Endometrial microvascular endothelial cells (primary cell): ENCODE measurements around the gene NWD2. TPM values are rescaled to one million over a fixed set of nuclear protein-coding genes. Genes with fewer than 3 reads are reported as not detected.
"Not testable (repeated sequence)": the region's sequence is repeated elsewhere in the genome, so short reads cannot be mapped to it uniquely, and the experiment has no call there.

Experiments
- in situ Hi-C: cut with HindIII; loops from 2 replicates; pipeline ENCODE4 v1.10.0; 2017; ENCODE audit warnings: low sequenced_read_pairs, low pct_unique_long_range_greater_than_20kb; ENCODE audit errors: inconsistent ontology term
- total RNA-seq: library from RNA; depleted of rRNA; stranded (reverse); fragments of >200 nt; gene quantifications from one replicate; pipeline ENCODE4 v1.2.3, GENCODE V29; 2015; ENCODE audit errors: inconsistent ontology term

NWD2 gene
- total RNA-seq, 1 donor from 2014 or later = not detected

DNA sequence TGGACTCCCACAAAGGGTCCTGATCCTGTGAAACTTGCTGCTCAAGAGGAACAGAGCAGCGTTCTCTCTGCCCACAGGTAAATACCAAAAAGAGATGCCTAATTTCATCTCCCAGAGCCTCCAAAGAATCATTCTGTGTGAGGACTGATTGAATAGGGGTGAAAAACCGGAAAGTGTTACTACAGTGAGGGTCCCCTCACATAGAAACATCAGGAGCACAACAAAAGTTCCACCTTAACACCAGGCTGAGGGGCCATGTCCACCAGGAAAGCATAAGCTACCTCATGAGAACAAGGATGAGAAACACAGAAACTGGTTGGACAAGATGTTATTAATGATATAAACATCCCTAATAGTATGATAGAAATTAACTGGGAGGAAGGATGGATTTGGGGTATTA, 140.9 kb downstream of the NWD2 start:
- in situ Hi-C loops = no loop called here

DNA sequence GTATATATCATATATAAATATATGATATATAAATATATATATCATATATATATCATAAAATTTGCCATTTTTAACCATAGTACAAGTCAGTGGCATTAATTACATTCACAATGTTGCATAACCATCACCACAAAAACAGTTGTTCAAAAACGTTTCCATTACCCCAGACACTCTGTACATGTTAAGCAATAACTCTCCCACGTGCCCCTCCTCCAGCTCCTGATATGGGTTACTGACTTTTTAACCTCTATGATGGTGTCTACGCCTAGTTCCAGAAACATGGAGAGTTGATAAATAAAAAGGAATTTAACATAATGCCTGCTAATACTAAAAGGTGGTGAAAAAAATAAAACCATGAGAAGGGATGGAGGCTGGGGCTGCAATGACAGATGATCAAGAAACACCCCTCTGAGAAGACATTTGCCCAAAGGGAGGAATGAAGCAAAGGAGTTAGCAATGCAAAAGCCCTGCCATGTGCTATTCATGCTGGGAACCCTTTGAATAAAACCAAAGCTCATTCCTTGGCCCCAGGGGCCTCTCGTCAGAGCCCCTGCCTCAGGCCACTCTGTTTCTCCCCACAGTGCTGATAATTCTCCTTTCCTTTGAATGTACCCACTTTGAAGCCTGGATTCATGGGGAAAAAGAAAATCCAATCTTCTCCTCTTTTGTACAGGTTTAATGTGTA, 144.3 kb downstream of the NWD2 start:
- in situ Hi-C loops = no loop called here

DNA sequence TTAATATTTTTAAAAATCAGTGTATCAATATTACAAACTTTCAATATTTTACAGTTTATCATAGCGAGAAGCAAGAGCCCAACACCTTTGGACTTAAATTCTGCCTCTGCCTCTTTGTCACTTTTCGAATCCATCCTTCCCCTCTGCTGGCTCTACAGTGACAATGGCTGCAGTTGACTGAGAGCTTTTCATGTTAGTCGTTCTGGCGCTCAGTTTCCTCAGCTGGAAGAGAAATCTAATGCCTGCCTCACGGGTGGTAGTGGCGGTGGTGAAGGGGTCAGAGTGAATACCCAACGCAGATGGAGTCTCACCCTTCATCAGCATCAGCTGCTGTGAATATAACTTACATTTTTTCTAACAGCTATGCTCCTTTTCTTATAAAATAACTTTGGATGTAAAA, 144.8 kb downstream of the NWD2 start:
- in situ Hi-C loops = no loop called here

DNA sequence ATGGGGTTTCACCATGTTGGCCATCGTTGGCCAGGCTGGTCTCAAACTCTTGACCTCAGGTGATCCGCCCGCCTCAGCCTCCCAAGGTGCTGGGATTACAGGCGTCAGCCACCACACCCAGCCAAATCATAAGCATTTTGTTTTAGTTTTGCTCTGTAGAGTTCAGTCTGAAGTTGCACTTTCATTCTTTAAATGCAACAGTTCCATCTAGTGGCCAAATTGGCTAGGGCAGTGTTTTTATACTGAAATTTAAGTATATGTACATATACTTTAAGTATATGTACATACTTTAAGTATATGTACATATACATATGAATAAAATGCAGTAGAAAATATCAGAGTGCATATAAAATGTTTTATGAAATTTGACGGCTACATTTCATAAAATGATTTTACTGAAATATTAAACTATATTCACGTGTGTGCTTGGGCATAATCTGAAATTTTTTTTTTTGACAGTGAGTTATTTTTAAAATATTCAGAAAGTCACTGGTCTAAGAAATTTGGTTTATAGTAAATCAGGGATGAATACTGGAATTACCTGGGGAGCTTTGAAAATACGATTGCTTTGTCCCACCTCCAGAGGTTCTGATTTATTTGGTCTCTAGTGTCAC, 145.5 kb downstream of the NWD2 start:
- in situ Hi-C loops = no loop called here

DNA sequence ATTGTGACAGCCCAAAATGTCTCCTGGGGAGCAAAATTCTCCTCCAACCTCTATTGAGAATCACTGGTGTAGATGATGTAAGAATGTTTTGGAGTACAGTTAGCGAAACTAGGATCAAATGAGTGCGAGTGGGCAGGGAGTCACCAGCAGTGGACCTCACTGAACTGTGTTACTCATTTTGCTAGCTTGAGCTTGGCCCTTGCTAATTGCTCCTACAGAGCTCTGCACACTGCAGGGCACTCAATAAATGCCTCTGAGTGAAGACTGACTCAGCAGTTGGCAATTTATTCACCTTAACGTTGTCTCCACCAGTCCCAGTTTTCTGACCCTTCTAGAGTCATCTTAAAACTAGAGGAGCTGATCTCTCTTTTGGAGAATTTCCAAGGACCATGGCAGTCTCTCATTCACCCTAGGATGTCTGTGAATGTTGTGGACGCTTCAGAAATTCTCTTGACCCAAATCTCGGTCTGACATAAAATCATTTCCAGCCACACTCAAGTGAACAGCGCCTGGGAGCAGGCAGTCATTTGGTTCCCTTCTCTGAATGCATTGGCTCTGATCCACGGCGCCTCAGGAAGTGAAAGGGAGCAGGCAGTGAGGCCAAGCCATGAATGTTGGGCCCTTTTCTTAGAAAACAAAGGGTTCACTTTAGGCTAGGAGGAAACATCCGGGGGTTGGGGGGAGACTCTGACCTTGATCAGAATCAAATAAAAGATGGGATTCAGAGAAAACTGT, 148.1 kb downstream of the NWD2 start:
- in situ Hi-C loops = no loop called here

DNA sequence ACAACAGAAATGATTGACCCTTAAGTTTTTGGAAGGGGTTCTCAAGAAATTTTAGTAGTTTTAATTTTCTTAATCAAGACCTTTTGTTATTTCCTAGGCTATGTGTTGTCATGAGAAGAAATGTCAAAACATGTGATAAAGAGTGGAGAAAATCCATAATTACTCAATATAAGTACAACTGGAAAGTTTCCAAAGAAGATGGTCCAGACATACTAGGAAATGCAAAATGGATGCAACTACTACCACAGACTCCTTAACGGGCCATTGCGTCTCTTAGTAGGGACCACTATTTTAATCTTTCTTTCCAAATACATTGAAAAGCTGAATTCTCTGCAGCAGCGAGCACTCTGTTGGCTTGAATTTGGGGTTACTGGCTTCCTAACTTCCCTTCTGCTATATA, 148.8 kb downstream of the NWD2 start:
- in situ Hi-C loops = no loop called here

DNA sequence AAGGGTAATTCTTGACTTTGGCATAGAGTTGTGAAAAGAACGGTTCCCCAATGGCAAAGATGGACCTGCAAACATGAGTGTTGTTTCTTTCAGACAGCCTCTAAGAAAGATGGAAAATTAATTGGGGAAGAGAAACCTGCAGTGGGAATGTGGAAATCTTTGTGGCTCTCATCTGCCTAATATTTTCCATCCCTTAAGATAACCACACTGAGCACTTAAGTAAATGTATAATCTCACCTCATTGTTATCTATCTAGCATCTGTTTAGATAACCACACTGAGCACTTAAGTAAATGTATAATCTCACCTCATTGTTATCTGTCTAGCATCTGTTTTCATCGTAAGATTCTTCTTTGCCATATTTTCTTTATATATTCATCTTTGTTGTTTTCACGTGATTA, 149.3 kb downstream of the NWD2 start:
- in situ Hi-C loops = no loop called here

DNA sequence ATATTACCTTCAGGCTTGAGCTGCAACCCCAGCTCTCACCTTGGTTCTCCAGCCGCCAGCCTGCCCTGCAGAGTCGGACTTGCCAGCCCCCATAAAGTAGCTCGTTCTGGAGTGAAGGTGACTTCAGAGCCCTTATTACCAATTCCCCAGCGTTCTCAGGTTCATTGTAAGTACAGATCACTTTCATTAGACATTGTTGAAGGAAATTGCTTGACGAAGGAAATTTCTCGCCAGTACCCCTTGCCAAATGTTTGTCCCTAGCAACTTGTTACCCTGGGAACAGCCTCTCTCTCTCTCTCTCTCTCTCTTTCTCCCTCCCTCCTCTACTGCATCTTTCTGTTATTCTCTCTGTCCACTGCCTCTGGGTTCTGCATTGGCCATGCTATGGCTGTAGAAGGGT, 153.0 kb downstream of the NWD2 start:
- in situ Hi-C loops = no loop called here

DNA sequence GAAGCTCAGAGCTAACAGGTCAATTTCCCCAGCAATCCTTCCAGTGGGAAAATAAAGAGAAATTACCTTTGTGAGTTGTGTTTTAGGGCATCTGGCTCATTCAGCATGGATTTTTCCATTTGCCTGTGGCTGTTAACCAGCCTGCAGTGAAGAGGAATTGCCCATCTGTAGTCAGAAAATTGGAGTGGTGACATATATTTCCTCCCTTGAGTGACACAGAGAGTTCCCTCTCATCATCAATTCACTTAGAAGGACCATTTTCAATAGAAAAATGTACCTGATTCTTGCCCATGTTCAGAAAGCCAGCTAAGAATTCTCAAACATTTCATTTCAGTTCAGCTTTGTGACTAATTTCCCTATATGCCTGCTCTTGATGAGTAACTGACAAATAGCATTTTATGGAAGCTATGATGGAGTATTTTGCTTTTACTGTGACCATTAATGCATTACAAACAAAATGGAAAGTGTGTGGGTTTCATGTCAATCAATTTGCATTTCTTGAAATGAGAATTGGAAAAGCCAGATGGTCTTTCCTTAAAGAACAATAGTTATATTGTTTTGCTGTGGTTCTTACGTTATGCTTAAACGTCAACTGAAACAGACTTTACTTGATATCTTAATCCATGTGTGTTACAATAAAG, 155.8 kb downstream of the NWD2 start:
- in situ Hi-C loops = no loop called here

DNA sequence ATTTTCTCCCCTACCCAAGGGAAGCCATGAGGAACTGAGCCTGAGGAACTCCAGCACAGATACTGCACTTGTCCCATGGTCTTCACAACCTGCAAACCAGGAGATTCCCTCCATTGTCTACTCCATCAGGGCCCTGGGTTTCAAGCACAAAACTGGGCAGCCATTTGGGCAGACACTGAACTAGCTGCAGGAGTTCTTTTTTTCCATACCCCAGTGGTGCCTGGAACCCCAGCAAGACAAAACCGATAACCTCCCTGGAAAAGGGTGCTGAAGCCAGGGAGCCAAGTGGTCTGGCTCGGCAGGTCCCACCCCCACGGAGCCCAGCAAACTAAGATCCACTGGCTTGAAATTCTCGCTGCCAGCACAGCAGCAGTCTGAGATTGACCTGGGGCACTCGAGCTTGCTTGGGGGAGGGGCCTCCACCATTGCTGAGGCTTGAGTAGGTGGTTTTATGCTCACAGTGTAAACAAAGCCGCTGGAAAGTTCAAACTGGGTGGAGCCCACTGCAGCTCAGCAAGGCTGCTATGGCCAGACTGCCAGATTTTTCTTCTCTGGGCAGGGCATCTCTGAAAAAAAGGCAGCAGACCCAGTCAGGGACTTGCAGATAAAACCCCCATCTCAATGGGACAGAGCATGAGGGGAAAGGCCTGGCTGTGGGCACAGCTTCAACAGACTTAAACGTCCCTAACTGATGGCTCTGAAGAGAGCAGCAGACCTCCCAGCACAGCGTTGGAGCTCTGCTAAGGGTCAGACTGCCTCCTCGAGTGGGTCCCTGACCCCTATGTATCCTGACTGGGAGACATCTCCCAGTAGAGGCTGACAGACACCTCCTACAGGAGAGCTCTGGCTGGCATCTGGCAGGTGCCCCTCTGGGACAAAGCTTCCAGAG, 163.6 kb downstream of the NWD2 start:
- in situ Hi-C loops = not testable (repeated sequence)

DNA sequence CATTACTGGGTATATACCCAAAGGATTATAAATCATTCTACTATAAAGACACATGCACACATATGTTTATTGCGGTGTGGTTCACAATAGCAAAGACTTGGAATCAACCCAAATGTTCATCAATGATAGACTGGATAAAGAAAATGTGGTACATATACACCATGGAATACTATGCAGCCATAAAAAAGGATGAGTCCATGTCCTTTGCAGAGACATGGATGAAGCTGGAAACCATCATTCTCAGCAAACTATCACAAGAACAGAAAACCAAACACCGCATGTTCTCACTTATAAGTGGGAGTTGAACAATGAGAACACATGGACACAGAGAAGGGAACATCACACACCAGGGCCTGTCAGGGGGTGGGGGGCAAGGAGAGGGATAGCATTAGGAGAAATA, 169.1 kb downstream of the NWD2 start:
- in situ Hi-C loops = not testable (repeated sequence)

DNA sequence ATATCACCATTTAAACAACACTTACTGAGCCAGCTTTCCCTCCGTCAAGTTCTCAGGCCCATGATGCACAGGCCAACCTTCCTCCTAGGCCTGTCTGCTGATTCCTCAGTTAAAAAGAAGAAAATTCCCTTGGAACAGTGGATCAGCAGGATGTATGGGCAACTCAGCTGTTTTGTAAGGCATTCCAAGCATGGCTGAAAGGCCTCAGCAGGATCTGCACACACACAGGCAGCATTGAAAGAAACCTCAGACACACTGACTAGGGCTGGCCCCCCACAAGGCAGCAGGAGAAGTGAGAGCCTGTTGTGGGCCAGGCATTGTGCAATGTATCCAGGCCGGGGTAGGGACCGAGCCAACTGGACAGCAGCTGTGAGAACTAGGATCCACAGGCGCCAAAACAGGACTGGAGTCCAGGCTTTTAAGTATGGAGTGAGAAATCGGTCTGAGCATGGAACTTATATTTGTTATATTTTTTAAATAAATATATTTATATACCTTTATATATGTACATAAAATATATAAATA, 171.4 kb downstream of the NWD2 start:
- in situ Hi-C loops = no loop called here

DNA sequence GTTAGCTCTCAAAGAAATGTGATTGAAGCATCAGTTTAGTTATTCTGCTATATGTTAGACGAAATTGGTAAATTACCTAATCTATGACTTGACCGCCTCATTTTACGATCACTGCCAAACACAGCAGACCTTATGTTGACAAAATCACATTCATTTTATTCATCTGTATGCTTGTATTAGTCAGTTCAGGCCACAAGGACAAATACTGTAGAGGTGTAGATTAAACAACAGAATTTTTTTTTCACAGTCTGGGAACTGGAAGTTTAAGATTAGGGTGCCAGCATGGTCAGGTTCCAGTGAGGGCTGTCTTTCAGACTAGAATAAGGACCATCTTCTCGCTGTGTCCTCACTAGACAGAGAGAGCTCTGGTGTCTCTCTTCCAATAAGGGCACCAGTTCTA, 177.1 kb downstream of the NWD2 start:
- in situ Hi-C loops = no loop called here

DNA sequence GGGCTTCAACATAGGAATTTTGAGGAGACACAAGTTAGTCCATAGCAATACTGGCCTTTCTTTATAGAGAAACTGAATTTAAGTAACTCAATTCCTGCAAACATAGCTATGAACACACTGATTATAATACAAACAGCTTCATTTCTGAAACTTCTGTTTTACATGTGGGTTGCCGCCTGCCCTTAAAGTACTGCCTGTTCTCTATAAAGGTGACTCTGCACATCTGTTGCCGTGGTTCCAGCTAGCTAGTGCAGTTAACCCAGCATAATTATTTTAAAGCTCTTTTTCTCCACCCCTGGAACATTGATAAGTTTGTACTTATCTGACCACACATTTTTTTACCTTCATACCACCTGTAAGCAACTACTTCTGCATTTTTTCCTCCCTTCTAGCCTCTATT, 177.6 kb downstream of the NWD2 start:
- in situ Hi-C loops = no loop called here

DNA sequence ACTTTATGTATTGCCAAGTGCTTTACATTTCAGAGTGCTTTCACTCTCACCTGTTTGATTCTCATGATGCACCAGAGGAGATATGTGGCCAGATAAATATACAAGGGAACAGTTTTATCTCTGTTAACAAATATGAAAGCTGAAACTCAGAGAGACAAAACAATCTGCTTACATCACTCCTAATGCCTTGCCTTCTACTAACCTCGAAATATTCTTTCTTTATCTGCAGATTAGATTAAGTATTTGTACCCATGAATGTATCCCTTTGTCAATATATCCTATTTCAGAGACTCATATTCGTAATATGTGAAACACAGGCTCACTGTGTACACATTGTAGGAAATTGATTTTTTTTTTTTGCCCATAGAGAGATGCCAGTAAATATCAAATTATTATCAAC, 178.1 kb downstream of the NWD2 start:
- in situ Hi-C loops = no loop called here

DNA sequence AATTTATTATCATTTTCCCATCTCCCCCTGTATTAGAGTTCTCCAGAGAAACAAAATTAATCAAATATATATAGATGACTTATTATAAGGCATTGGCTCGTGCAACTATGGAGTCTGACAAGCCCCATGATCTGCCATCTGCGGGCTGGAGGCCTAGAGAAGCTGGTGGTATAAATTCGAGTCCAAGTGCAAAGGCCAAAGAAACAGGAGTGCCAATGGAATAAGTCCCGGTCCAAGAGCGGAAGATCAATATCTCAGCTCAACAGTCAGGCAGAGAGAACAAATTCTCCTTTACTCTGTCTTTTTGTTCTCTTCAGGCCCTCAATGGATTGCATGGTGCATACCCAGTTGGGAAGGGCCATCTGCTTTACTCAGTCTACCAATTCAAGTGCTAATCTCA, 178.8 kb downstream of the NWD2 start:
- in situ Hi-C loops = no loop called here

DNA sequence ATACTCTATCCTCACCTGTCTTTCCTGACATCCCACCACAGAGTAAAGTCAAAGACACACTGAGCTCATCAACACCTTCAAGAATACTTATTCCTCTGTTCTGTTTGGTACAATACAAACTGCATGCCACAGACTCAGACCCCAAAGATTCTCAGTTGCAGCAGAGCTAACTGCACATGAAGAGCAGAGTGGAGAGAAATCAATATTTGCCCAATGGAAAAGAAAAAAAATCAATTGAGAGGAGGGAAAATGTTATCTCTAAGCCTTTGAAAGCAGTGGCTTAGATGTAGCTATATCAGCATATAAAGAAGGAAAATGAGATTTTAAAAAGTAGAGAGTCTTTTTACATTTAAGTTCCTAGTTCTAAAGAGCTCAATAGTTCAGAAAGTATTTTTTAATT, 180.2 kb downstream of the NWD2 start:
- in situ Hi-C loops = no loop called here

DNA sequence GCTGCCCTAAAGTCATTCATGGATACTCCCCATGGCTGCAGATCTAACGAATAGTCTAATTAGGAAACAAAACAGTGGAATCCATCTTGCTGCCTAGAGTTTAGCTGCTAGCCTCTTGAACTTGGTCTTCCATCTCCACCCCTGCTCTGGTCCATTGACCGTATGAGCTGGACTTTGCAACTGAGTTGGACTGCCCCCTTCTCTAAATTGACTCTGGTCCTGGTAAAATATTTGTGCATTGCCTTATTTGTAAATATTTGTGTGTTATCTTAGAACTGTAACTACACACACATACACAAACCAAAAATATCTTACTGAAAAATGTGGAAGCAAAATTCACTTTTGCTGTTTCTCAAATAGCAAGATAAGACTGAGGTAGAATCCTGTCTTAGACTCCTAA, 181.3 kb downstream of the NWD2 start:
- in situ Hi-C loops = no loop called here

DNA sequence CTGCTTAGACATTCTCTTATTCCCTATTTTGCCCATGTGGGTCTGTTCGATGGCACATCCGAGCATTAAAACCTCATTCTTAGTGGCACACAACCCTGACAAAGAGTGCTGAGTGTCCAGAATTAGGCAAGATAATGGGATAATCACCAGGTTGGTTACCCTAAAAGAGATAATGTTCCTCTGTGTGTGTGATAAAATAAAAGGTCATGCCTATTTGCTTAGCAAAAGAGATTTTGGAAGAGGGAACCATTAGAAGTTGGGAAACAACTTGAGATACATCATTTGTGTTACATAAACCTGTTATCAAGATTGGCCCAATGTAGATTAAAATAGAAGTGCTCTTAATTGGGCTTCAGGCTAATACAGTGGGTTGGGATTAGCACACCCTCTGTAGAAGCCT, 182.7 kb downstream of the NWD2 start:
- in situ Hi-C loops = no loop called here
